Skeletal muscle satellite cell (primary cell): ENCODE results near the gene SPI1.

Source experiments
- H3K27me3 ChIP-seq: 2 replicates; pipeline ENCODE4 v1.7.0; 2013; ENCODE audit warnings: low read length; ENCODE audit not compliant: control insufficient read depth, insufficient read depth
- H3K36me3 ChIP-seq: 2 replicates; pipeline ENCODE4 v1.7.0; 2013; ENCODE audit warnings: mild to moderate bottlenecking, control low read depth, low read length; ENCODE audit not compliant: insufficient read depth
- H3K4me1 ChIP-seq: 2 replicates; pipeline ENCODE4 v1.7.0; 2013; ENCODE audit warnings: low read length; ENCODE audit not compliant: control insufficient read depth, insufficient read depth
- H3K4me2 ChIP-seq: 2 replicates; pipeline ENCODE4 v1.7.0; 2013; ENCODE audit warnings: mild to moderate bottlenecking, low read length
- H3K4me3 ChIP-seq: 2 replicates; pipeline ENCODE4 v1.7.0; 2013; ENCODE audit warnings: low read length
- H3K9ac ChIP-seq: 2 replicates; pipeline ENCODE4 v1.7.0; 2013; ENCODE audit warnings: mild to moderate bottlenecking, low read depth, low read length, moderate library complexity
- H3K9me3 ChIP-seq: replicated peaks from 2 replicates; pipeline ENCODE4 v1.7.0; 2013; ENCODE audit warnings: mild to moderate bottlenecking, control low read depth, low read length

Gene SPI1

DNA sequence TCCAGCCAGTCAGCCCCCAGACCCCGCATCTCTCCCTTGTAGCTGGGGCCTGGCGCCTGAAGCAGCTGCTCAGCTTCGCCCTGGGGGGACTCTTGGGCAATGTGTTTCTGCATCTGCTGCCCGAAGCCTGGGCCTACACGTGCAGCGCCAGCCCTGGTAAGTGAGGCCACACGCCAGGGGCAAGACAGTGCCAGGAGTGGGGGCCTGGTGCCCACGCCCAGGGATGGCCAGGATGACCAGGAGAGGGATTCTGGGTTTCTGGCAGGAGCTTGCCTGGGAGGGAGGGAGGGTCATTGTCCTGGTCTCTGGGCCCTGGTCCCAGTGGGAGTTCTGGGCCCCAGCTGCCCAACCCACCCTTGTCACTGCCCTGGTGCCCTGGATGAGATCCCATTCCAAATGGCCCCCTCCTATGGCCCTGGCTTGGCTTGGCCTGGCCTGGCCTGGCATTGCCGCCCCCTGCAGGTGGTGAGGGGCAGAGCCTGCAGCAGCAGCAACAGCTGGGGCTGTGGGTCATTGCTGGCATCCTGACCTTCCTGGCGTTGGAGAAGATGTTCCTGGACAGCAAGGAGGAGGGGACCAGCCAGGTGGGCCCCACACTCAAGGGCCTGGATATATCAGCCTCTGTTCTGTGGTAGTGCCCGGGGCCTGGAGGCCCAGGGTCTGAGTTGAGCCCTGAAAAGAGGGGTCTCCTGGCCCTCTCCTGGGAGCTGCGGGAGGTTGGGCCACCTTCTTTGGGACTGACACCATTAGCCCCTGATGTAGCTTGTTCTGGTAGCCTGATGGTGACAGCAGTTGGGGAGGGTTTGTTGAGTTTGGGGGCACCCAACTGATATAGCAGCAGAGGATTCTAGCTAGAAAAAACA is 33.8 kb upstream of the SPI1 start:
- Histone ChIP-seq H3K4me2 (peak overlapping the region; percentile 38), H3K36me3 (peaks cover 49% of the 10 kb centered on the region), H3K4me3 (no peak overlapping the region), H3K9ac (no peak overlapping the region), H3K4me1 (peaks cover 73% of the 10 kb centered on the region), H3K9me3 (no peaks in the 10 kb centered on the region), H3K27me3 (no peaks in the 10 kb centered on the region)

DNA sequence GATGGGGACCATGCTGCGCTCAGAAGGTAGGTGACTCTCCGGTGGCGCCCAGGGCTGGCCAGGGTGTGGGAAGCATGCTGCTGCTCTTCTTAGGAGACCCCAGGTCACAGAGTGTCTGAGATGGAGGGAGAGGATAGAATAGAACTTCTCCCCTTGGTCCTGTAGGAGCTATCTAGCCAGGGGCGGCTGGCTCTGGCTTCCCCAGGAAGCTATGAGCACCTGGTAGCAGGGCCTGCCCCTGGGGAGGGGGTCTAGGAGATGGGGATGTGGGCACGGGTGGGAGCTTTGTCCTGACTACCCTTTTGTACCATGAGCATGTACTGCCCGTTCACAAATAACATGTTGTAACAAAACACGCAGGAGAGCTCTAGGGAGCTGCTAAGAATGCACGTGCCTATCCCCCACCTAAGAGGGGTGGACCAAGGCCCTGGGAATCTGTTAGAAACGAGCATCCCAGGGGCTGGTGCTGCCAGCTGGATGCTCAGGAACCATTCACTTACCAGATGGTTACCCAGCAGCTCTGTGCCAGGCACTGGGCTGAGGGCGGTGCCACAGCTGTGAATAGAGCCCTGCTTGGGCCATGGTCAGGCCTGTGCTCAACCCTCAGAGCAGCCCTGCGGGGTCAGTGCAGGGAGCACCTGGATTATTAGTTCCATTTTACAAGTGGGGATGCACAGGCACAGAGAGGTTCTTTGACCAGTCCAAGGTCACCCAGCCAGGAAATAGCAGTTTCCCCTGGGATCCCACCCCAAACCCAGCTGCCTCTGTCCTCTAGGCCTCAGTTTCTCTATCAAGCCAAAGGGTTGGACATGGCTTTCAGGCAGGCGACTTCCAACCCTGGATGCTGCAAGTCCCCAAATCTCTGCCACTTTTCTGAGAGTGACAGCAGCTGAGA is 32.3 kb upstream of the SPI1 start:
- no peaks in the 10 kb centered on the region for H3K27me3 ChIP-seq
- H3K9ac ChIP-seq, result peak overlapping the region; percentile 96
- peak overlapping the region; percentile 95 for H3K4me2 ChIP-seq
- peaks cover 46% of the 10 kb centered on the region for H3K36me3 ChIP-seq
- peak overlapping the region; percentile 89 for H3K4me3 ChIP-seq
- H3K4me1 ChIP-seq, result peaks cover 63% of the 10 kb centered on the region
- no peaks in the 10 kb centered on the region for H3K9me3 ChIP-seq

DNA sequence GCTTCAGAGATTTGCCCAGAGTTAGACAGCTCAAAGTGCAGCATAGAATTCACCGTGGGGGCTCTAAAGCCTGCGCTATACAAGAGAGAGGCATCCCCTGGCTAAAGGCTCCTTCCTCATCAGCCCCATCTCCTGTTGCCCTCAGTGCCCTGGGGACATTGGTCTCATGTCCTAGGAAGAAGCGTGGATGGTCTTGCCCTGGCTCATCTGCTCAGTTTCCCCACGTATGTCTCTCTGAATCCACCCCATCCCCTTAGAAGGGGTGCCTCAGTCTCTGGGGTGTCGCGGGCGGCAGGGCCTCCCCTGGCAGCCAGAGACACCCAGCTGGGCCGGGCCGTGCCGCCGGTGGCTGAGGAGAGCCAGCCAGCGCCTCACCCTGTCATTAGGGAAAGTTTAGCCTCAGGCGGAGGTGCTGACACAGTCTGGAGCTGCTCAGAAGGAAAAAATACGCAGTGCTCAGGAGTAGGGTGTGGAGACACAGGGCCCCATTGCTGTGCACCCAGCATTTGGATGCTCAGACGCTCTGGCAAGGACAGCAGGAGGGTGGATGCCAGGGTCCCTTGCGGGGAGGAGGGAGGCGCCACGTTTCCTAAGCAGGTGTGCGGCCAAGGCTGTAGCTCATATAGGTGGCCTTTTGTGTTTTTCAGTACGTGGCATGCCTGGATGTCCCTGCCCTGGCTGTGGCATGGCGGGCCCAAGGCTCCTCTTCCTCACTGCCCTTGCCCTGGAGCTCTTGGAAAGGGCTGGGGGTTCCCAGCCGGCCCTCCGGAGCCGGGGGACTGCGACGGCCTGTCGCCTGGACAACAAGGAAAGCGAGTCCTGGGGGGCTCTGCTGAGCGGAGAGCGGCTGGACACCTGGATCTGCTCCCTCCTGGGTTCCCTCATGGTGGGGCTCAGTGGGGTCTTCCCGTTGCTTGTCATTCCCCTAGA is 31.4 kb upstream of the SPI1 start:
- Histone ChIP-seq H3K4me2 (peak overlapping the region; percentile 95), H3K4me3 (peak overlapping the region; percentile 89), H3K9me3 (no peaks in the 10 kb centered on the region), H3K9ac (peak overlapping the region; percentile 96), H3K4me1 (peaks cover 54% of the 10 kb centered on the region), H3K36me3 (peaks cover 37% of the 10 kb centered on the region), H3K27me3 (no peaks in the 10 kb centered on the region)

DNA sequence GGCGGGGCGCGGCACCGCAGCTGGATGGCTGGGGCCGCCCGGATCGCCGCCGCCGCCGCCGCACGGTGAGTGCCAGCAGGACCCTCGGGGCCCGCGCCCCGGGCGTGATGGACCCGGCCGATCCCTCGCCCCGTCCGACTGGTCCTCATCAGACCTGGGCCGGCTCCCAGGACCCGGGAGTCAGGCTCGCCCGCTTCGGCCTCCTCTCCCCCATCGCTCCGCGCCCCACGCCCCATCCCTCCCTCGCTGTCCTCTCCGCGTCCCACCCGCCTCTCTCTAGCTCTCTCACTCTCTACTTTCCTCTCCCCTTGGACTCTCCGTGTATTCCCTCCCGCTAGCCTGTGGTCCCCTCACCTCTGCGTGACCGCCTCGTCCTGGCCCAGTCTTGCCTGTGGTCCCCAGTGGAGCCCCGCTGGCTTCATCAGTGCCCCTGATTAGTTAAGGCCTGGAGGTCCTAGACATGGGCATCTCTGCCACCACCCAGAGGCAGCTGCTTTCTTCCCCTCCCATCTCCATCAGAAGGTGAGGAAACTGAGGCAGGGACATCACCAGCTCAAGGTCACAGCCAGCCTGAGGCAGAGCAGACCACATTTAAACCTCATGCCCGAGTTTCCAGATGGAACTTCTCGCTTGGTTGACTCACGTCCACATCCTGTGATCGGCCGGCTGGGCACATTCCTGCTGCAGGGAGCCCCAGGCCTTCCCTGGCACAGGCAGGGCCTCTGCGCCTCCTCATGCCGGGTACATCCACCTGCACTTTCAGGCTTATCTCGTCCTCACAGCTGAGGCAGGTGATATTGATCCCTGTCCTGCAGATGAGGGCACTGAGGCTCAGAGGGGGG is 30.5 kb upstream of the SPI1 start:
- Histone ChIP-seq H3K4me2 (peak overlapping the region; percentile 95), H3K4me3 (peak overlapping the region; percentile 89), H3K9ac (peak overlapping the region; percentile 96), H3K27me3 (no peaks in the 10 kb centered on the region), H3K4me1 (peaks cover 45% of the 10 kb centered on the region), H3K9me3 (no peaks in the 10 kb centered on the region), H3K36me3 (peaks cover 28% of the 10 kb centered on the region)

DNA sequence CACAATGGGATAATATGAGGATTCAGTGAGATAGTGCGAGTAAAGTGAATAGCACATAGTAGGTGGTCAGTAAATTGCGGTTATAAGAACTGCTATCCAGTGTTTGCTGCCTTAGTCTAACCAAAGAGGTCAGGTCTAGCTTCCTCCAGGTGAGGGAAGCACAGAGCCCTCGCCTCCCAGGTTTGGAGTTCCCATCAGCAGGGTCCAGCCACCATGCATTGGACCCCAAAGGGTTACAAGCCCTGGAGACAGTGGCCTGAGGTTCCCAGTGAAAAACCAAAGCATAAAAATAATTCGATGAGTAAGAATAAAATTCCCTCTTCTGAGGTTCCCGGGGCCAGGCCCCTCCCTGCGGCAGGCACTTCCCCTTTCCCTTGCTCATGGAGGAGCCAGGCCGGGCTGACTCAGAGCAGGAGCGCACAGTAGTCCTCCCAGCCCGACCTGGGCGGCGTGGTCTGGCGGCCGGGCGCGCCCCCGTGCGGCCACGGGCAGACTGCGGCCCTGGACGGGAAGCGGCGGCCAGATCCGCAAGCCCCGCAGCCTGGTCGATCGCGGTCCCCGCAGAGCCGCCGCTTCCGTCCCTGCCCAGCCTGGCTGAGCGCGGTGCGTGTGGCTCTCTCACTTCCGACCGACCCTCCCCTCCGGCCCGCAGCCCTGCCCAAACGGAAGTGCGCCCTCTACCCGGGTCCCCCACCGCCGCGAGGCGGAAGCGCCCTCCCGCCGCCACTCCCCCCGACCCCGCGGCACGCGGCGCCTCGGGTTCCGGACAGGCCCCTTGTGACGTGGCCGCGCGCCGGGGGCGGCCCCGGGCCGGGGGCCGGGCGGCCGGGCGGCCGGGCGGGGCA is 29.6 kb upstream of the SPI1 start, which contains the start of gene SLC39A13:
SLC39A13 (plus strand) TSS at position 845 of the 845 bp plus-strand sequence. CDS start 1,505 bp downstream, outside the sequence.
- no peaks in the 10 kb centered on the region for H3K27me3 ChIP-seq
- peak within 1 kb of the TSS; percentile 89 for H3K4me3 ChIP-seq
- H3K4me2 ChIP-seq, result peak within 1 kb of the TSS; percentile 95
- H3K36me3 ChIP-seq, result peaks cover 22% of the 10 kb centered on the region
- no peaks in the 10 kb centered on the region for H3K9me3 ChIP-seq
- peak within 1 kb of the TSS; percentile 96 for H3K9ac ChIP-seq
- H3K4me1 ChIP-seq, result peaks cover 37% of the 10 kb centered on the region

DNA sequence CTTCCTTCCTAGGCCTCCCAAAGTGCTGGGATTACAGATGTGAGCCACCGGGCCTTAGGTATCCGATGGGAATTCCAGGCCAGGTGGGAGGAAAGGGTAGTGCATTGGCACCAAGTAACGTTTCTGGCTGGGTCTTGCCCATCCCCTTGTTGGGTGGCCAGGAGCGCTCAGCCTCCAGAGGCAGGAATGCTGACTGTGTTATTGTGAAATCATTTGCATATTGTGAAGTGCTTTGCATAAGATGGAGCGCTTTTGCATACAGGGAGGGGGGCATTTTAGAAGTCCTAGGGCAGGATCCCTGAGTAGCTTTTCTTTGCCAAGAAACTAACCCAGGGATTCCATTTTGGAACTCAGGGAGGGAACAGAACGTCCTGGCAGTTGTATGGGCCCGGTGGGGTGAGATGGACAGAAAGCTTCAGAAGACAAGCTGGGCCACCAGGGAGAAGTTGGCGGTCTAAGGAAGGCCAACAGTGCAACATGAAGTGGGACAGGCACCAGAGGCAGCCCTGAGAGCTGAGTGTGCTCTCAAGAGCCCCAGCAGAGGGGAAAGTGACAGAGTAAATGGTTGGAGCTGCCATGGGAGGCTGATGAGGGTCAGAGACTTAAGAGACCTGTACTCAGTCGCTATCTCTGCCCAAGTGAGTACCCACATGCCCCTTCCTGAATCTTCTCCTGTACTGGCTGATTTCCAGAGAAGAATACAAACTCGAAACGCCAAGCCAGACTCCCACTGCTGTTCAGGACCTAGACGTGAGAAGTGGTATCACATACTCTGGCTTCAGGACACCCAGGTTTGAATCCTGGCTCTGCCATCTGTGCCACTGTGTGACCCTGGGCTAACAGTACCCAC is 28.8 kb upstream of the SPI1 start:
- H3K4me1 ChIP-seq, result peaks cover 33% of the 10 kb centered on the region
- peak overlapping the region; percentile 74 for H3K4me3 ChIP-seq
- H3K36me3 ChIP-seq, result peaks cover 19% of the 10 kb centered on the region
- H3K9ac ChIP-seq, result peak overlapping the region; percentile 87
- peak overlapping the region; percentile 92 for H3K4me2 ChIP-seq
- no peaks in the 10 kb centered on the region for H3K9me3 ChIP-seq
- no peaks in the 10 kb centered on the region for H3K27me3 ChIP-seq

DNA sequence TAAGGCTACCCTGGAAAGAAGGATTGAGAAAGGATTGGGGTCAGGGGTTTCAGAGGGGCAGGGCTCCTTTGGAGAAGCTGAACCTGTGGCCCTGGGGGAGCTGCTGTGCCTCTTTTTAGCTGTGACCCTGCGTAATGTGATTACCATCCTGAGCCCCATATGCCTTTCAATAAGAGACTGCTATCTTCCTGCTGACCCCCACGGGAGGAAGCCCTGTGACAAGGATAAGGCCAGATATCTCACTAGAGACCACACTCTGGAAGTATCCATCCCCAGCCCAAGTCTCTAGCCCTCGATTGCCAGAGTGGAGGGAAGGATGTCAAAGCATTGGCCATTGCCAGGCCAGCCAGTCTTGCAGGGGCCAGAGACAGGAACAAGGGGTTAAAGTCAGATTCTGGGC is 25.2 kb upstream of the SPI1 start:
- Histone ChIP-seq H3K4me3 (no peak overlapping the region), H3K36me3 (no peaks in the 10 kb centered on the region), H3K27me3 (no peaks in the 10 kb centered on the region), H3K9me3 (no peaks in the 10 kb centered on the region), H3K9ac (no peak overlapping the region), H3K4me2 (no peak overlapping the region), H3K4me1 (peaks cover 19% of the 10 kb centered on the region)

DNA sequence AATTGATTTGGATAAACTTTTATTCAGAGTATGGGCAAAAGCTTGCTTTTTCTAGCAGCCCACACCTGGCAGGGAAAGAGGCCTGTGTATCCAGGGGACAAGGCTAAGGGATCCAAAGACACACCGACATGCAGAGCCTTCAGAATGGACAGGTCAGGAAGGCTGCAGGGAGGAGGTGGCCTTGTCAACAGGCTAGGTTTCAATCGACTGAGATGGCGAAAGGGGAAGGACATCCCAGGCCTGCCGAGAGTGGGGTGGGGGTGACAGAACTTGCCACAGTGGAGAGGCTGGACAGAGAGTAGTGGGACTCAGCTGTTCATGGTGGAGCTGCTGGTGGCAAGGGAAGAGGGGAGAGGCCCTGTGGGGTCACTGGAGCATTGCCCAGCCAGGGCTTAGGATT is 24.8 kb upstream of the SPI1 start:
- Histone ChIP-seq H3K4me2 (no peak overlapping the region), H3K9me3 (no peaks in the 10 kb centered on the region), H3K9ac (no peak overlapping the region), H3K4me1 (peaks cover 19% of the 10 kb centered on the region), H3K4me3 (no peak overlapping the region), H3K36me3 (no peaks in the 10 kb centered on the region), H3K27me3 (no peaks in the 10 kb centered on the region)

DNA sequence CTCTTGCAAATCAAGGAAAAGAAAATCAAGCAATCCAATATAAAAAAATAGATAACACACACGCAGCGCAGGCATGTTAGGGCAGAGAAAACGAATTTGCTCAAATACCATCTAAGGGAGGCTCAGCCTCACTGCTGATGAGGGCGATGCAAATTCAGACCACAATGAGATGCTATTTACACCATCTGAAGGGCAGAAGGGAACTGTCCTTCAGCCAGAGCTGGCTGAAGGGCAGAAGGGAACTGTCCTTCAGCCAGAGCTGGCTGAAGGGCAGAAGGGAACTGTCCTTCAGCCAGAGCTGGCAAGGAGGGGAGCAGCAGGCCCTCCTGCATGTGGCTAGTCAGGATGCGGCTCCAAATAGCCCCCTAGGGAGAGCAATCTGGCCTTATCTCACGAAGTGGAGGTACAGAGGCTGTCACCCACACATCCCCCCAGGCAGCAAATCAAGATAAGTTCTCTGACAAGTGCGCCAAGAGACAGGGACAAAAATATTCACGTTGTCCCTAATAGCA is 22.5 kb upstream of the SPI1 start:
- Histone ChIP-seq H3K4me1 (peaks cover 8% of the 10 kb centered on the region), H3K4me3 (no peak overlapping the region), H3K4me2 (peak overlapping the region; percentile 44), H3K27me3 (no peaks in the 10 kb centered on the region), H3K9ac (no peak overlapping the region), H3K36me3 (no peaks in the 10 kb centered on the region), H3K9me3 (no peaks in the 10 kb centered on the region)
